NCI-H446 treated with DMSO at 0.1 percent for 48 hours (cell line): ENCODE data around the gene PRR23A.

Experiments
- DNase-seq: peaks from one replicate; lab custom pipeline; 2025; lab: John Stamatoyannopoulos, UW

The PRR23A gene

GRCh38 chr3:138972941-138973340, 33.1 kb downstream of the PRR23A start:
- no peak for DNase-seq

GRCh38 chr3:138971766-138972320, 34.2 kb downstream of the PRR23A start:
- DNase-seq: no peak

GRCh38 chr3:138964923-138965322, 41.1 kb downstream of the PRR23A start:
- DNase-seq: no peak

GRCh38 chr3:138964264-138964663, 41.8 kb downstream of the PRR23A start:
- DNase-seq: no peak

- DNase-seq: no peak
These were observed 43.1 kb downstream of the PRR23A start for GRCh38 chr3:138962854-138963560.

- DNase-seq: no peak
These were observed 45.6 kb downstream of the PRR23A start for GRCh38 chr3:138960417-138960852.
